Hepatocyte (in vitro differentiated cells): ENCODE results near the gene F8.

ENCODE experiments used
- CTCF ChIP-seq: fragments of 200-600 bp; sonication (generic); IDR thresholded peaks from 2 replicates; pipeline ENCODE4 v1.5.1; 2016; ENCODE audit warnings: antibody characterized with exemption, mild to moderate bottlenecking; ENCODE audit not compliant: poor library complexity
- EZH2 ChIP-seq: fragments of 200-600 bp; sonication (generic); IDR thresholded peaks from 2 replicates; pipeline ENCODE4 v1.6.1; 2016; ENCODE audit warnings: antibody characterized with exemption, mild to moderate bottlenecking, borderline replicate concordance
- EZH2phosphoT487 ChIP-seq: fragments of 200-600 bp; sonication (generic); IDR thresholded peaks from one replicate; pipeline ENCODE4 v1.6.1; 2018; ENCODE audit warnings: antibody characterized with exemption, mild to moderate bottlenecking, low read depth, moderate library complexity; ENCODE audit not compliant: unreplicated experiment, severe bottlenecking

GRCh38 chrX:154805696-154806091 is 216.8 kb downstream of the F8 start:
- TF ChIP-seq CTCF (no peak), EZH2 (no peak), EZH2phosphoT487 (no peak)
